HTR-8/SVneo (cell line): ENCODE data around the gene UPK2.
A peak's percentile ranks its signal among the peaks of the same experiment; 100 is the strongest.

Experiments used
- DNase-seq: peaks from one replicate; pipeline ENCODE4 v3.0.0; 2011; ENCODE audit warnings: low spot score, mixed read lengths; ENCODE audit not compliant: insufficient read length
- FAIRE-seq: peaks from 2 replicates; lab custom pipeline; 2011; peaks lifted over from hg19 to GRCh38; lab: Jason Lieb, UNC

Gene UPK2

DNA sequence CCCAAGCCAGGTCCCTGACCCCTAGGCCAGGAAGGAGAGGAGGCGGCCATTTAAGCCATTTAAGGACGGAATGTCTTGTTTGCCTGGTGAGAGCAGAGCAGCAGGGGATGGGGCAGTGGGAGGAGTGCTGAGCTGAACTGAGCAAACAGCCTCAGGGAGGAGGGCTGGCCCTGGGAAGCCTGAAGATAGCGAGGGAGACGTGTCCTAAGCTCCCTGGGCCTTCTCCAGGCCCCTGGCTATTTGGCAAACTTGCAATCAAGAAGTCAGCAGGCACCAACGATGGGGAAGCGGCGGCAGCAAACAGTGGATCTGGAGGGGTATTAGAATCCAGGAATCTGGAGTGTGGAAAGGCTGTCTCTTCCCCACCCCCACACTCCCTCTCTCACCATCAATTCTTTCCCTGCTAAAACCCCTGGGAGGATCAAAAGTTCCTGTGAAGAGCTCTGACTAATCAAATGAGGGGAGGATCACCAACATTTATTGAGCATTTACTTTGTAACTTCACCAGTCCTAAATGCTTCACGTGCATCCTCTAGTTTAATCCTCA lies 39.2 kb upstream of the UPK2 start:
- DNase-seq (no peak), FAIRE-seq (no peak)

DNA sequence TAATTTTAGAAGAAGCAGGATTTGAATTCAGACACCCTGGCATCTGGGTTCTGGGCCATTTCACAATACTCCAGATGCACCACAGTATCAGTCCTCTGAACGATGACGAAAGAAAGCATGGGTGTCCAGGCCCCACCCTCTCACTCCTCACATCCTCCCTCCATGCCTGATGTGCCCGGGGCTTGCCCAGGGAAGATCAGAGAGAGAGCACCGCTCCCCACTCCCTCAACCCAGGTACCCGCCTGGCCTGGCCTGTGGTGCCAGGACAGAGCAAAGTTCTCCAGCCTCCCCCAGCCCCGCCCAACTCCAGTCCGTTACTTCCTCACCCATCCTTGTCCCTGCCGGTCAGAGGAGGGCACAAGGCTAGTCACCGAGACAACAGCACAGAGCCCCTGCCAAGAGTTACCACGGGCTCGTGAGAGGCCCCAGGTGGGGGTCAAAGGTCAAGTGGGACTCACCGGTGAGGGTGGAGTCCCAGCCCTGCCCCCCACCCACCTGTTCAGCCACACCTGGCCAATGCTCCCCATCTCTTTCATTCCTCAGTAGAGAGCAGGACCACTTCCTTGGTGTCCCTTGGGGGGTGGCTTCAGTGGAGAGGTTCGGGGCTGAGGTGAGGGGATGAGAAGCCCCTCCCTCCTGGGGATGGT lies 38.5 kb upstream of the UPK2 start:
- peak; percentile 63 for FAIRE-seq
- no peak for DNase-seq

GRCh38 chr11:118918128-118918685 lies 37.9 kb upstream of the UPK2 start:
- FAIRE-seq, result no peak
- DNase-seq, result no peak

- FAIRE-seq (no peak), DNase-seq (no peak)
Measured at GRCh38 chr11:118918686-118919280, 37.3 kb upstream of the UPK2 start.

GRCh38 chr11:118921121-118921928 lies 34.8 kb upstream of the UPK2 start:
- FAIRE-seq (peak; percentile 69), DNase-seq (no peak)

- DNase-seq (peak; percentile 76), FAIRE-seq (peak; percentile 74)
Measured at GRCh38 chr11:118921929-118922744, 34.0 kb upstream of the UPK2 start.

- DNase-seq, result no peak
- FAIRE-seq, result no peak
Measured at GRCh38 chr11:118922745-118923627, 33.1 kb upstream of the UPK2 start.

- FAIRE-seq (no peak), DNase-seq (no peak)
Measured at GRCh38 chr11:118923721-118924587, 32.1 kb upstream of the UPK2 start.

DNA sequence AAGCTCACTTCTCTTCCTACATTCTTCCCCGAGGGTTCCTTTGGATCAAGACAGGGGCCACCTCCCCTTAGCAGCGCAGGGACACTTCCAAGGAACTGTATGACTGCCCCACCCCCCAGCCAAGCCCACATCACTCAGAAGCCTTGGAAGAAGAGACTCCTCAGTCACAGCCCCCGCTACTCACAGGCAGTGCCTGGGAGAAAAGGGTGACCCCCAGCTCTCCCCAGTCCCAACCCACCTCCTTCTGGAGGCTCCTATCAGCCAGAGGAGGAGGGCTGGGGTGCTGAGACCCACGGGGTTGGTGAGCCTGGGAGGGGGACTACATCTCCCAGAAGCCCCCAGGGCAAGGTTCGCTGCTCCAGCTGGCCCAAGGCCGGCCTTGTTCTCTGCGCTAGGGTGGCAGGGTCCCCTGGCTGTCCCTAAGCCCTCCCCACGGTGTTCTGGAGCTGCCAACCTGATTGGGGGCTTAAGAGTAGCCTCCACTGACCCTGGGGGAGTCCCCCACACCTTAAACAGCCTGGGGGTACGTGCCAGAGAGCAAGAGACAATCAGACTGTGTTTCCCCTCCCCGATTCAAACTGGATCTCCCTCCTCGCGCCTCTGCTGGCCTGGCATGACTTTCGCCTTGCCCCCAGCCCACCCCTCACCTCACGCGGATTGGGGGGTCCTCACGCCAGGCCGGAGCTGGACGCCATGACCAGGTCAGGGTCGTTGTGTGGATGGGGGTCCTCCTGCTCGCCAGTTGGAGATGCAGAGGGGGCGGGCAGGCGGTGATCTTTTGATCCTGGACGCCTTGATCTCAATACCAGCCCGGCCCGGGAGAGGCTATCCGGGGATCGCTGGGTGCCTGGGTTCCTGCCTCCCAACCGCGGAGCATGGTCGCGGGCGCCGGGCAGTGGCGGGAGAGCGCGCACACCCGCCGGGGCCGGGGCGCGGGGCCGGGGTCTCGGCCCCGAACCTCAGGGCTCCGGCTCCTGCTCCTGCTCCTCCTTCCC lies 31.2 kb upstream of the UPK2 start:
- FAIRE-seq, result no peak
- no peak for DNase-seq

GRCh38 chr11:118927554-118928100 lies 28.5 kb upstream of the UPK2 start:
- no peak for DNase-seq
- no peak for FAIRE-seq

GRCh38 chr11:118928101-118928869 lies 27.8 kb upstream of the UPK2 start:
- DNase-seq (peak; percentile 95), FAIRE-seq (peak; percentile 58)

- no peak for FAIRE-seq
- peak; percentile 73 for DNase-seq
Measured at GRCh38 chr11:118928870-118929500, 27.1 kb upstream of the UPK2 start.

GRCh38 chr11:118929501-118930093 lies 26.5 kb upstream of the UPK2 start:
- DNase-seq, result peak; percentile 83

GRCh38 chr11:118930094-118930712 lies 25.9 kb upstream of the UPK2 start:
- DNase-seq, result peak; percentile 74
- no peak for FAIRE-seq

More at GRCh38 chr11:118929501-118930093, 26.5 kb upstream of the UPK2 start:
- FAIRE-seq, result peak; percentile 20
